Hematopoietic multipotent progenitor cell treated with erythropoietin and hydrocortisone succinate and interleukin-3 and kit ligand, for 4 days (in vitro differentiated cells): ENCODE measurements around the gene WDR75.
"Not testable (repeated sequence)": the region's sequence is repeated elsewhere in the genome, so short reads cannot be mapped to it uniquely, and the experiment has no call there.

Experiments
- DNase-seq: peaks from one replicate; pipeline ENCODE4 v3.0.0-alpha.2; 2015

Gene WDR75

DNA sequence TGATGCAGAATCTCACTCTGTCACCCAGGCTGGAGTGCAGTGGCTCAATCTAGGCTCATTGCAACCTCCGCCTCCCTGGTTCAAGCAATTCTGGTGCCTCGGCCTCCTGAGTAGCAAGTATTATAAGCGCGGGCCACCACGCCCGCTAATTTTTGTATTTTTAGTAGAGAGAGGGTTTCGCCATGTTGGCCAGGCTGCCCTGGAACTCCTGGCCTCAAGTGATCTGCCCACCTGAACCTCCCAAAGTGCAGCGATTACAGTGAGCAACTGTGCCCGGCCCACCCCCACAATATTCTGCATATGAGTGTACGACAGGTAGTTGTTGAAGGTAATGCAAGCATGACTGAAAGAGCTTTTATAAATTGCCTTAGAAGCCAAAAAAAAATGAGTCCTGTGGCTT is 1.2 kb downstream of the WDR75 start:
- no peak for DNase-seq

DNA sequence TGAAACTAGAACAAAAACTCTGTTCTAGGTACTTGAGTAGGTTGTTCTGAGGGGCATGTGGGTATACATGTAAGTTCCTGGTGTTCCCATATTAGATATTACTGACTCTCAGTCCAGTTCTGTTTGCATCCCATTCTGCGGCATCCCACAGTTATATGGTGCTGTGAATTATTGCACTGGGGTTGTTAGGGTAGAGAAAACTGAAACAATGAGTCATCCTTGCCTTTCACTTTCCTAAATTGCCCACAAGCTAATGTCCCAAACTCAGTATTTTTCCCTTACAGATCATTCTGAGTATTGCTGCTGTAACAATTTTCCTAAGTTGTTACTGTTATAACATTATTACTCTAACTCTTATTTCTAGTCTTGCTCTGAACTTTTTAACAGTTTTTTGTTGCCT is 3.0 kb downstream of the WDR75 start:
- DNase-seq, result no peak

DNA sequence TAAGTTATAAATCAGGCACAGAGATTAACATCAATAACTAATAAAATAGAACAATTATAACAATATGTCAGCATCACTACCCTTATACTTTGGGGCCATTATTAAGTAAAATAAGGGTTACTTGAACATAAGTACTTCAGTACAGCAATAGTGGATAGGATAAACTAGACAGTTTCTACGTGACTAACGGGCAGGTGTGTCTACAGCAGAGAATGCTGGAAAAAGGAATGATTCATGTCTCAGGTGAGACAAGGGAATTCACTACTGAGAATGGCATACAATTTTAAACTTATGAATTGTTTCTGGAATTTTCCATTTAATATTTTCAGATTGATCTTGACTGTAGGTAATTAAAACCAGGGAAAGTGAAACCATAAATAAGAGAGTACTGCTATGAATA is 5.5 kb downstream of the WDR75 start:
- no peak for DNase-seq

DNA sequence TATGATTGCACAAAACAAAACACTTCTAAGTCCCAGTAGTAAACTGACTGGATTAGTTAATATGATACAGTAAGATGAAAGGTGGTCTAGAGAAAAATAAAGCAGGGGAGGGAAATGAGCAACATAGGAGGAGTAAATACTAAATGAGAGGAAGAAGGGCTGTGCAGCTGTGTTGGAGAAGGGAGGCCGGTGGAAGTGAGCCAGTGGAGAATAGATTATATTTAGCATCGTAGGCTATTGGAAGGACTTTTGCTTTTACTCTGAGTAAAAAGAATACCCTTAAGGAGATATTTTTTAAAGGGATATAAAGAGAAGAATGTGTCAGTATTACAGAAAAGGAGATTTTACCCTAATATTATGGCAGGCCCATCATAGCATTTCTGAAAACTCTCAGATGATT is 12.7 kb downstream of the WDR75 start:
- DNase-seq, result no peak

DNA sequence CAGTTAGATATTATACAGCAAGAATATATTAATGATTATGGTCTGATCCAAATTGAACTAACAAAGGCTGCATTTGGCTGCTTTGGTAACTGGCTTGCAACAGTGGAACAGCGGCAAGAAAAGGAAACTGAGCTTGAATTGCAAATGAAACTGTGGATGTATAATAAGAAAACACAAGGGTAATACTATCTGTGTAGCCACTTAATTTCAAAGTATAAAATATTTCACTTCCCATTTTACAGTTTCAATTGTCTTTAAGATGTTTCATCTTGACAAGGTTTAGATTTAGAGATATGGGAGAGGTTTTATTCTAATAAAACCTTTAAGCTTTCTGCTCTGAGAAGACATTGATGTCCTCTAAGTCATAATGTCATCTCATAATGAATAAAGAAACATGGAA is 23.8 kb downstream of the WDR75 start:
- no peak for DNase-seq

DNA sequence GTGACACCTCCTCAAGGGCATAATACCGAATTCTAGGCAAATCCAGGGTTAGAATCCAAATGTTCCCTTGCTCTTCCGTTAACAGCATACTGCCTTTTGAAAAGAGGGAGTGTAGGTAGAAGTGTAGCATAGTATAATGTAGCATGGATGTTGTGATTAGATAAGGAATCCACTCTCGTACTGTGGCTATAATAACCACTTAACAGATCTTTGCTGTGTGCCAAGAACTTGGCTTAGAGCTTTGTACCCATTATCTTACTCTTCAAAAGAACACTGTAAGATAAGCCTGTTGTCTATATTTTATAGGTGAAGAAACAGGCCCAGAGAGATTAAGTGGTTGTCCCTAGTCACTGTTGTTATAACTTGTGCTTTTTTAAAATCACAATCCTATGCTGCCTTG is 24.2 kb downstream of the WDR75 start:
- DNase-seq, result peak; percentile 65

DNA sequence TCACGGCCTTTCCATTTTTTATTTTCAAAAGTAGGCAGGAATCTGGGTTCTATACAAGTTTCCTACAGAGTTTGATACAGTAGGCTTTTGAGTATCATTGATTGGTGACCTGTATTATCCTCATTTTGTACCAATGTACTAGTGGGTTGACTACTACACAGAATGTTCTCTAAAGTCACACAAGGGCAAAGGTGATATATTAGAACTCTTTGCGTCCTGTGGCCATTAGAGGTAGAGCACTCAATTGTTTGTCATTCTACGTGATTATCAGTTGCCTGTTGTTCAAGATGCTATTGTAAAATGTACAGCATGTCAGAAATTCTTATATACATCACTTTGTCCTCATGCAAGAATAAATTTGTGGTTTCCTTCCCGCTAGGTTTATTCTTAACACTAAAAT is 24.8 kb downstream of the WDR75 start:
- DNase-seq, result no peak

DNA sequence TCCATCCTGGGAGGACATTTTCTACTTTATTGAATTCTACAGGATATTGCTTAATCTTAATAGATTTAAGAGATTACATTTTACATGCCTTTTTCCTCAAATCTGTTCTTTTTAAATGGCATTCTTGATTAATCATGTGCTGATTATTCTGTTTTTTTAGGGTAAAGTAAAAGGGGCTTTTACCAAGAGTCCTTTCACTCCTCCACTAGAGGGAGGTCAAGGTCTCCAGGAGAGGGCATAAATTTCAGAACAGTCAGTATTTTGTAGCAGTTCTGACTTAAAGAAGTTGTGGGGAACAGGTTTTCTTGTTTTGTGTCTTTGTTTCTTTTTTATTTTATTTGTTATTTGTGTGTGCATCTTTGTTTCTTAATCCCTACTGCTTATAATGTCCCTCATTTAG is 25.4 kb downstream of the WDR75 start:
- DNase-seq, result peak; percentile 85

DNA sequence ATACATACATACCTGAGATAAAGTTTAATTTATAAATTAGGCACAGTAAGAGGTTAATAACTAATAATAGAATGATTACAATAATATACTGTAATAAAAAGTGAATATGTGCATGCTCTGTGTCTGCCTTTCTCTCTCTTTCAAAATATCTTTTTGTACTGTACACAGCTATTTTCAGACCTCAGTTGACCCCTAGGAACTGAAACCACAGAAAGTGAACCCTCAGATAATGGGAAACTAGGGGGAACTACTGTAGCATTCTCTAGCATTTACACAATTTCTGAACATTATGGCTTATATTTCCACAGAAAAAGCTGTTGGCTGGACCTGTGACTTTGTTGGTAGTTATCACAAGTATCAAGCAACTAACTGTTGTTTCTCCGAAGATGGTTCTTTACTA is 25.9 kb downstream of the WDR75 start:
- DNase-seq, result no peak

DNA sequence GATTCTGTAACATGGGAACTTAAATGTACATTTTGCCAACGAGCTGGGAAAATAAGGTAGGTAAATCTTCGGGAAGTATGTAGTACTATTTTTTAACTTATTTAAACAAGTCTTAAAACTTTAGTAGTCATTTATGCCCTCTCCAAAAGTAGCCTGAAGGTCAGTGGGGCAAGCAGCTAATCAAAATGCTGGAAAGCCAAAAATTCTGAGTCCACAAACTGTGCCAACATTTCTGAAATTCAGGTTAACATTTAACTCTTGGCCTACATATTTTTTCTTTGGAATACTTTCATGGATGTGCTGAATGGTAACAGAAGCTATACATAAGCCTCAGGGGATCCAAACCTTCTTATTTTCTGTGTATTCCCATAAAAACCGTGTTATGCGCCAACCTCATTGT is 26.3 kb downstream of the WDR75 start:
- no peak for DNase-seq

DNA sequence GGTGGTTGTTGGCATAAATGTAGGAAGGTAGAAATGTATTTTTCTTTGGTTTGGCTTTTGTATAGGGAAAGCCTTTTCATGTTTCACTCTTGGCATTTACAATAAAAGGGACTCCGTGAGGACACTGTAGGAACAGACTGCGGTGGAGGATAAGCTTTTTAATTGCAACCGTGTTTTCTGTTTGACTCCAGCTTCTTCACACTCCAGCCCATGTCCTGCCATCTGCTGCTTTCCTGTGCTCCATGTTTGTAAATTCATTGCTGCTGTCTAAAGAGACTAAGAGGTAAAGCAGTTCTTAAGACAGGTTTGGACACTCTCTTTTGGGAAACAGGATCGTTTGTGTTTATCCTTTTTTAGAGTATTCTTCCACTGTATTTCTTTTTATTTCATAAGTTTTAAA is 33.3 kb downstream of the WDR75 start:
- DNase-seq, result no peak

DNA sequence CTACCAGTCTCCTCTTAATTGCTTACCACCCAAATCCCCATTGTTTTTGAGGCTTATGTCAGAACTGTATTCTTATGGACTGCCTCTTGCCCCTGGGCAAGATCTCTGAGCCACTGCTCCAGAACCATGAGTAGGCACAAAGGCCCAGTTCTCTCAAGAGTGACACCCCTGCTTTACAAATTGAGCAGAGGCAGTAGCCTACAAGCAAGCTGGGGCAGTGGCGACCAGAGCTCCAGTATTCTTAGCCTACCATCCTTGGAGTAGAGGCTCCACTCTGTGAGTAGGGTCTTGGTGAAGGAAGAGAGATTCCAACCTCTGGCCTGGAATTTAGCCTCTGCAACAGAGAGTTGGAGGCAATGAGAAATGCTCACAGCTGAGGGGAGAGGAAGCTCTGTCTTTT is 36.5 kb downstream of the WDR75 start:
- DNase-seq, result no peak

DNA sequence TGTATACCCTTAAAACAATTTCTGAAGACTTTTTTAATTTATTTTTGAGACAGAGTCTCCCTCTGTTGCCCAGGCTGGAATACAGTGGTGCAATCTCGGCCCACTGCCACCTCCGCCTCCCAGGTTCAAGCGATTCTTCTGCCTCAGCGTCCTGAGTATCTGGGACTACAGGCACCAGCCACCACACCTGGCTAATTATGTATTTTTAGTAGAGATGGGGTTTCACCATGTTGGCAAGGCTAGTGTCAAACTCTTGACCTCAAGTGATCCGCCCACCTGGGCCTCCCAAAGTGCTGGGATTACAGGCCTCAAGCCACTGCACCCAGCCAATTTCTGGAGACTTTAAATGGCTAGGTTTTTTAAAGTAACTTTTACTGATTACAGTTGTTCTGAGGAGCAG is 37.0 kb downstream of the WDR75 start:
- not testable (repeated sequence) for DNase-seq

DNA sequence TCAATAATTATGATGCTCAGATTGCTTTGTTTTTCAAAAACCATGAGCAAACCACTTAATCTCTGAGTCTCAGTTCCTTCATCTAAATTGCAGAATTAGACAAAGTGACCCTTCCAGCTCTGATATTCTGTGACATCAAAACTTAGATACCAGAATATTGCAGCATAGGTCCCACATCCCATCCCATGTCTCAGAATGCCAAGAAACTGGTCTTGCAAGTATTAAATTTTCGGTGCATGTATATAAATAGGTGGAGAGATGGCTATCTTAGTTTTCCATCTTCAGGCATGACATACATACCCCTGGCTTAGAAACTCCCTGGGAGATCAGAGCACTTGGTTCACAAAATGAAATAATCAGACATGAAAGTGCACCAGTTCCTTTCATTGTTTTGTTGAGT is 39.8 kb downstream of the WDR75 start:
- no peak for DNase-seq

DNA sequence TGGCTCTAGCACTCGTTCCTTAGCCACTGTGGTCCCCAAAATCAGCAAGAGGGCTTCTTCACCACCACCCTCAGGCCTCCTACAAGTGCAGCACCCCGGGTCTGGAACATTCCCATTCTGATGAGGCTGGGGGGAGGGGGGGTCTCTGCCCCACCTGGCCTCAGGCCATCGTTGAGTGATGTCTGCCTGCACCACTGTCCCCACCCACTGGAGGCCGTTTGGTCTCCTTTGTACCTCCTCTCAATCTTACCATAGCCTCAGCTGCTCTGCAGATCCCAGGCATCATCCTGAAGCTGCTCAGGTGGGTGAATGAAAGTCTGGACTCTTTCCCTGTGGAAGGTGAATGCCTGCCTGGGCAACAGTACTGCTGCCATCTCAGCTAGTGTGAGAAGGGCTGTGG is 42.3 kb downstream of the WDR75 start:
- no peak for DNase-seq

DNA sequence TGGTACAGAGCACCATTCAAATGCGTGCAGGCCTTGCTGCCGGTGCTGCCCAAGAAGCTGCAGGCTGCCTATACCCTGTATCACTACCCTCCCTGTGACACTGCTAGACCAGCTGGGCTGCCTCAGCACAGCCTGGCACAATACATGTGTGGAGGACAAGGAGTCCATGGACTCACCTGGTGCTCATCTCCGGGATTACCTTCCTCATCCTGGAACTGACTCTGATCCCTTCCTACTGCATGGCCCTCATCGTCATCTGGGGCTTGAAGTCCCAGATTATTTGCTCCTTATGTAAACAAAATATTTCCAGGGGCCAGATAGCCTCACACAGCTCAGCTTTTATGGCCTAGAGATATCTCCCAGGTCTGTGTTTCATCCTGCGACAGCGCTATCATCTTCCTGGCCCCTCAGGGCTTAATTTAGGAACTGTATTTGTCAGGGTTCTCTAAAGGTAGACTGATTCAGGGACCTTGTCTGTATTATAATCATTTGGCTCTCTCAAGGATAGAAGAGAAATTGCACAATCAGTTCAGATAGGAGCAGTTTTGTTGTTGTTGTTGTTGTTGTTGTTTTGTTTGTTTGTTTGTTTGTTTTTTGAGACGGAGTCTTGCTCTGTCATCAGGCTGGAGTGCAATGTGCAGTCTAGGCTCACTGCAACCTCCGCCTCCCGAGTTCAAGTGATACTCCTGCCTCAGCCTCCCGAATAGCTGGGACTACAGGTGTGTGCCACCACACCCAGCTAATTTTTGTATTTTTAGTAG is 42.9 kb downstream of the WDR75 start:
- DNase-seq, result no peak

DNA sequence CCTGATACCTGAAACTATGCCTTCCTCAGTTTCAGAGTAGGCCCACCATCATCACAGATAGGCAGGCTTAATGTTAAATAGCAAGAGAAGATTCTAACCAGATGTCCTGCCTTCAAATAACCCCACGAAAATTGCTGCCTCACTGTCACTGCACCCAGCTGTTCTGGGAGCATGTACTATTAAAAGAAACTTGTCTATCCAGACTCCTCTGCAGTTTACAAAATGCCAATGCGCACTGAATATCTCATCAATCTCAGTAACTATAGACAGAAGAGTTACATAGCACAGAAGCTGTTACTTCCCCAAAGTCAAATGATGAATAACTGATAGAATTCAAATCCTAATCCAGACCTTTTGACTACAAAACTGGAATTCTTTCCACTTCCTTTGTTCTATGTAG is 43.9 kb downstream of the WDR75 start:
- peak; percentile 18 for DNase-seq

DNA sequence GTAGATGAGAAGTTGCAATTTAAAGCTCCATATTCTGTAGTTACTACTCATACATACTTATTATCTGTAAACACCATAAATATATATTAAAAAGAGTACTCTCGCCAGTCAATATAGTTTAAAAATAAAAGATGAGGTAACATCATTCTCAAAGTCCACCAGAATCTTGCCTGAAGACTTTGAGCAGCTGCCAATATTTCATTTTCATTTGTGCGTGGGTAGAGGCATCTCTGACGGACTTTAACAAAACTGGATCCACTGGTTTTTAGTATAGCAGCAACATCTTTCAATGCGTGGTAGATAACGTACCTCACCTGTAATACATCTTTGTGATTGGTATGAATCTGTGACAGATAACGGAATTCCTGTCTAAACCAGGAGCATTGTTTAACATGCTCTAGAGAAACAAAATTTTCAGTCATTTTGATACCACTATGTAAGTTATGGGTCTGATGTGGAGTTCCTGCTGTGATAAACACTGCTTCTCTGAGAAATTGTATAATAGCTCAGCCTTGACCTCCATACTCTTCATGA is 45.0 kb downstream of the WDR75 start:
- DNase-seq, result no peak

DNA sequence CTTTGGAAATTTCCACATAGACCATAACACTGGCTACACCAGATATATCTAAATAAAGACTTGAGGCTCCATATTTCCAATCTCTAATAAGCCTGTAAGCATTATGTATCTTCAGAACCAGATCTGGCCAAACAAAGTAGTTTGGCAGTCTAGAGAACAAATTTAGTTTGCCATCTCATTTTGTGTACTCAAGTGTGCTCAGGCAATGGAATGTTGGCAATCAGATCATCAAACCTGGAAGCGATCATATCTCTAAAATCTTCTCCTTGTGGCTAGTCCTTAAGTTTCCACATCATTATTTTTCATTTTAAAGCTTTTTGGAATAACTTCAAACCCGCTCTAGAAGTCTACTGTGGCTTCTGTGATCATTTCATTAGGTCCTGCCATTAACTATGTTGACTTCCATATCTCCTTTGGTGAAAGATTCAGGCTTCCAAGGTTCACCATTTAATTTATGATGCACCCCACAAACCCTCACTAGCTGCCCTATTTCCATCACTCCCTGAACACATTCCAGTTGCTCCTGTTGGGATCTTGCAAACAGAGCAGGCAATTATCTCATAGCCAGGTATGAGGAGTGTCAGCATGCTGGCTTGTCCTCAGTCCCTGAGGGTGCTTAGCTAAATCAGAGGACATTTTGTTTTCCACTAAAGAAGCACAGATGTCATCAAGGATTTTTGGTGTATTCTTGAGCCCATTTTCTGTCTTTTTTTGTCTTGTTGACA is 46.2 kb downstream of the WDR75 start:
- no peak for DNase-seq

DNA sequence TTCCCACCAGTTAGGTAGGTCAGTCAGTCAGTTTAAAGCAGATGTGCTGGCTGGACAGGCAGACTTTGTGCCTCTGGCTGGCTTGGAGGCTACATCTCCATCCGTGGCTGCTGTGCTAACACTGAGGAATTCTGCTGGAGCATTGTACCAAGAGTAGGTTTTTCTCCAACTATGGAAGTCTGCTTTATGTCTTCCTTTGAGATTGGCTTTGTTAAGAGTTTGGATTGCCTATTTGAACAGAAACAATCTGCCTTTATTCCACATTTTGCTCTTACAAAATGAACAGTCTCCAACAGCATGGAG is 46.7 kb downstream of the WDR75 start:
- no peak for DNase-seq

DNA sequence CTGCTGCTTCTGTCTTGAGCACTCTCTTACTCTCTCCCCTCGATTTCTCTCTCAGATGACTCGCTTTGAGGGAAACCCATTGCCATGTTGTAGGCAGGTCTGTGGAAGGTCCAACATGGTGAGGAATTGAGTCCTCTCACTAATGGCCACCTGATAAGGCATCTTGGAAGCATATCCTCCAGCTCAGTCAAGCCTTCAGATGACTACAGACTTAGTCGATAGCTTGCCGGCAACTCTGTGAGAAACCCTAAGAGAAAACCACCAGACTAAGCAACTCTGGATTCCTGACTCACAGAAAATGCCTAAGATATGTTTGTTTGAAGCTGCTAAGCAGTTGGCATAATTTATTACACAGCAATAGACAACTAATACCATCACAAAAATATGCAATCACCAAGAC is 51.2 kb downstream of the WDR75 start:
- no peak for DNase-seq

DNA sequence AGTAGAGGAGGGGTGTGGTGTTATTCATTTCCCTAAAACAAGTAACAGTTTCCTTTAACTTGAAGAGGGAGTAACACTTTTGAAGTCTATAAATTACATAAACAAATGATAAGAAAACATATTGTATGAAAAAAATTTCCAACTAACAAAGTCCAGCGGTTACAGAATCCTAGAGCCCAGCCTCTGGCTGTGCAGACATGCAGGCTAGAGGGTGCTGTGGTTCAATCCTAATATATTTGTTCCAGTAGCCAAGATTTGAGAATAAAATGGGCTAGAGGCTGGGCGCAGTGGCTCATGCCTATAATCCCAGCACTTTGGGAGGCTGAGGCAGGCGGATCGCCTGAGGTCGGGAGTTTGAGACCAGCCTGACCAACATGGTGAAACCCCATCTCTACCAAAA is 56.9 kb downstream of the WDR75 start:
- DNase-seq, result peak; percentile 50

DNA sequence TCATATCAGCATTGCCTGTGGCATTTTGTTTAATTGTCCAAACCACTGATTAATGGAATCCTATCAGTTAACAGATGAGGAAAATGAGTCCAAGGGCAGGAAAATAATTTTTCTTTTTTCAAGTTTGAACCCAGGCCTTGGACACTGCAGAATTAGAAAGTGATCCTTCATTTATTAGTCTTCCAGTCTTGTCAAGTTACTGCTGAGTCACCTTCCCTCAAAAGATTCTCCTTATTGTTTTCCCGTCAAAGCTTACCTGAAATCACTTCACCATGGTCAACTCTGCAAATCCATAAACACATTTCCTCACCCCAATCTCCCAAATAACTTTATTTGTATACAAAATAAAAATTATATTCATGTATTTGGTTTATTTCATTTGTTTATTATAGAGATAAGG is 57.9 kb downstream of the WDR75 start:
- no peak for DNase-seq

DNA sequence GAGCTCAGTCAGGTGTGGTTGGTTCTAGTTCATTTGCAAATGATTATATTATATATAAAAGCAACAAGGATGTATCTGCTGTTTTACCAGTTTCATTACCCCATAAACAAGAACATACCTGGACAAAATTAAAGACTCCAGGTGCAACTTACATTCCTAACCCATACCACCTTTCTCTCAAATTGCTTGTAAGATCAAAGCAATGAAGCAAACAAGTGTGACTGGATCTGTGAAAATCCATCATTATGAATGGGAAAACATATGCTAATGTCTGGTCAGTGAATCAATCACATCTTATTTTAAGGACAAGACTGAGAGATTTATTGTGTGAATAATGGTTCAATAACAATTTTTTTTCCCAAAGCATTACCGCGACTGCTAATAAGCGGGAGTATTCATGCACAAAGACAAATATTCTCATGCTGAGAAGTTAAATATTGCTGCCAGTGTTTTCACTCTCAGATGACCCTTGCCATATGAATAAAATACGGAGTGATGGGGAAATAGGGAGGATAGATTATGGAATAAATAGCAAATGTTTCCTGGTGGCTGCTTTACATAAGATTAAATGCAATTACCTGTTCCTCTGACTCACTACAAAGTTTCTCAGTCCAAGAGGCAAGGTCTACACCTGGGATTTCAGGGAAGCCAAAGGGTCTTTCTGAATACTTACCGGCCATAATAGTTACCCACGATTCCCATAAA is 59.3 kb downstream of the WDR75 start:
- DNase-seq, result no peak
